GM19193 (cell line): ENCODE measurements around the gene PWWP2A.

Experiments used
- POLR2A ChIP-seq: IDR thresholded peaks from 4 replicates; pipeline ENCODE4 v1.6.1; 2011; ENCODE audit not compliant: insufficient read depth, insufficient read length; ENCODE audit errors: extremely low read depth

Gene PWWP2A

DNA sequence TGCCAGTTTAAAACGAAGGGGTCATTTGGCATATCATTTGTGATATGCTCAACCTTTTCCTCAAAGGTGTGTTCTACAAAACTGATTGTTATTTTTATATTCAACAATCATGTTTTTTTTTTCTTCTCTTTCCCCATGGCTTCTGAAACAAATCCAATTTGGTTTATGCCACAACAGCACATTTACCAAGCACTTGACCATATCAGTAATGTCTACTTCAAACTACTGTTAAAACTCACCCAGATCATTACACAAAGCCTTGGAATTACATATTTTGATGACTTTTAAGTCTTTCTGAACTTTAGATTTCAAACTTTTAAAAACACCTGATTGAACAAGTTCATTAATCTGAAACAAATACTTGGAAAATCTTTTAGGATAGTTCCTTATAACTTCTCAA is 29.2 kb downstream of the PWWP2A start:
- no peak for TF ChIP-seq POLR2A

DNA sequence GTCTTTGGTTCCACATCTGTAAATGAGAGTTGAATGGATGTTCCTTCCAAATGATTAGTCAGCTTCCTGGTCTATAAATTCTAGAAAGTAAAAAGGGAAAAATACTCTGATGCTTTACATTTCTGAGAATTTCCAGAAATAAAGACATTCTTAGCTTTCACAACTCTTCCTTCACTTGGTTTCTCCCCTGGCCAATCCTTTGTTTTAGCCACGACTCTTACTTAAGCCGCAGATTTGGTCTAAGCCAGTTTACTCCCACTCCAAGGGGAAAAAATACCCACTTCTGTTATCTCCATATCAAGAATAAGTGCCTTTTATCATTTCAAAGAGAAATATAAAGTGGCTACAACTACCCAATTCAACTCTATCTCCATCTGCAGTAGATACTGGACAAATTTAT is 29.7 kb downstream of the PWWP2A start:
- no peak for TF ChIP-seq POLR2A

DNA sequence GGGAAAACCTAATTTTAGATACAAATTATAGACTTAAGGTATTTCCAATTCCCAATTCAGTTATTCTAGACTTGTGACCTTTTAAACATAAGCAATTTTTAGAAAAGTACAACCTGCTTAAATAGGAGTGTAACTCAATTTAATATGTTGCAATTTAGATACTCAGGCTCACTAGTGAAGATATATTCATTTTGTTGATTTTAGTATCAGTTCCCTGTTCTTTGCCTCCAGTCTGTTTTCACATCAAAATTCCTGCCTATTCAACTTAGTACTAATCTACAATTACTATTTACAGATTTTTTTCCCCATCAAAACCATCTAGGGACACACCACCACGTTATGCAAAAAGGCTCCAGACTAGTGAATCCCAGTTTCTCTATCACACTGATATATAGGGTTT is 30.4 kb downstream of the PWWP2A start:
- no peak for TF ChIP-seq POLR2A

DNA sequence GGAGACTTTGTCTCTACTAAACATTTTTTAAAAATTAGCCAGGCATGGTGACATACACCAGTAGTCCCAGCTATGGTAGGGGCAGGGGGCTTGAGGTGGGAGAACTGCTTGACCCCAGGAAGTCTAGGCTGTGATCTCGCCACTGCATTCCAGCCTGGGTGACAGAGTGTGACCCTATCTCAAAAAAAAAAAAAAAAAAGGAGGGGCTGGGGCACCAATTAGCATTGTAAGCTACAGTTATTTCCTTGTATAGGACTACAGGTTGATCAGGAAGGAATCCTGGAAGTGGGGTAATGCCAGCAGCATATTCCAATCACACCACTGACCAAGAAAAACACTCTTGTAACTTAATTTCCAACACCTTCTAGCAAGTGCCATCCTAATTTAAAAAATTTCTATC is 32.1 kb downstream of the PWWP2A start:
- no peak for TF ChIP-seq POLR2A

DNA sequence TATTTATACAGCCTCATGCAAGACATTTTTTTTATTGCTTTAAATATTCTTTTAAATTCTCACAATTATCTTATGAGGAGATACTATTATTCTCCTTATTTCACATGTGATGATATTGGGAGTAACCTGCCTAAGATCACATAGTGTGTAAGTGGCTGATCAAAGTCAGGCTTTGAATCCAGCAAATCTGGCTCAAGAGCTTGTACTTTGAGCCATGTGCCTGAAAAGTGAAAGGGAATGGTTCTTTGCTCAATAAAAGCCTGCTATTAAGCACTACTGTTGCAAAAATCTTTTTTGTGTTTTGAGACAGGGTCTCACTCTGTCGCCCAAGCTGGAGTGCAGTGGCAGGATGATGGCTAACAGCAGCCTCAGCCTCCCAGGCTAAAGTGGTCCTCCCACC is 35.1 kb downstream of the PWWP2A start:
- TF ChIP-seq POLR2A = no peak

DNA sequence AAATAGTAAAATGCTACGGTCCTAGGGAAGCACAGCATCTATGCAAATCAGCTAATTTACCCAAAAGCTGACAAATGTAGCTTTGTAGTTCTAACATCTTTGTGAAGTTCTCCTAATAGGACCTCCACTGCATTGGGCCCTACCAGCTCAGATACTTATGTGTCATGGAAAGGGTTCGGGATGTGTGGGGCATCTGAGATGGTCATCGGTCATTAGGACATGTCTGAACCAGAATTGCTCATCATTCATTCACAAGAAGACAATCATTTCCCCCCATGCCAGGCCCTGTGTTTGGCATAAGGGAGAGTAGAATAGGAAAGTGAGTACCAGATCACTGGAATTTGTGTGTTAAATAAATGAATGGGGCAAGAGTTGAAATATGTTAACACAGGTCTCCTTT is 35.7 kb downstream of the PWWP2A start:
- TF ChIP-seq POLR2A = no peak

DNA sequence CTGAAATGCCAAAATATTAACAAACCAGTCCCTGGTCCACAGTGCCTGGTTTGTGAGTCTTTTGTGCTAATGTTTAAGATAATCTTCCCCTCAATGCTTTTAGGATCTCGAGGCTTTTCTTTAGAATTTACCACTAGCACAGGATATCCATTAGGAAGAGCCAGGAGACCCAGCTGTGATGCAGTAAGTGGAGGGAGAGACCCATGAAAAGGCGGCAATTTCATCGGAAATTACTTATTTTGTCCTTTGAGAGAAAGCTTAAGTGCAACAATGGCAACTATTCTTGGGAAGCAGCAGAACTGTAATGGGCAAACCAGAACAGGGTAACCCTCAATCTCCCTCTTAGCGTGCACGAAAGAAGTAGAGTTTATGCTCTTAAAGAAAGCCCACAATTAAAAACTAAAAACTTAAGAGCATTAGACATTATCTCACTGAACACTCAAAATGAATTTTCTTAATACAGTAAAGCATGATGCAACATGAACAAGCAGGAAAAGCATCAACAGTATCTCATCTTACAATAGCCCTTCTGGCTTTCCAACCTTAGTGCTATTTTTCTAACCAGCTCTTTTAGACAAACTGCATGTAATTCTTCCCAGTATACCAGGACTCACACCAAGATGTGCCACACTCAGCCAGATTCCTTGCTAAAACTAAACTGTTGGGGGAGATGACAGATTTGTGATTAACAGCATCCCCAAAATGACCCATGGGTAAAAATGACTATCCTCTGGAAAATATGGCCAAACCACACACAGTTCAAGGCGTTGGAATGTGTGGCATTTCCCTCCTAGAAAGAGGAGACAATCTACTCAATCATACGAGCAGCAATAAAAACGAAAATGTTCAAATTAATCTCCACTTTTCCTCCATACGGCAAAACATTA is 36.4 kb downstream of the PWWP2A start:
- TF ChIP-seq POLR2A = no peak

DNA sequence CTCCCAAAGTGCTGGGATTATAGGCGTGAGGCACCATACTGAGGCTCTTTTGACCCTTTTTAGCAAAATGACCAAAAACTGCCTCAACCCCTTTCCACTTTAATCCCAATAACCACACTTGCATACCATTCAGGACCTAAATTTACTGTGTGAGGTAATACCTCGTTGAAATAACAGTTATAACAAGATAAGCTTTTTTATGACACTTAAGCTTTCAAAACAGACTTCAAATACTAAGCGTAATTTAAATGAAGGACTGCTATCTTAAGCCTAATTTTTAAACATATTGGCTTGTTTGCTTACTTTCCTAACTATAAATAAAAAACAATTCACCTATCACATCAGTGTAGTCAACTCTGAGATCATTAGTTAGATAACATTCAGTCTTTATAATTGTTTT is 37.8 kb downstream of the PWWP2A start:
- no peak for TF ChIP-seq POLR2A

DNA sequence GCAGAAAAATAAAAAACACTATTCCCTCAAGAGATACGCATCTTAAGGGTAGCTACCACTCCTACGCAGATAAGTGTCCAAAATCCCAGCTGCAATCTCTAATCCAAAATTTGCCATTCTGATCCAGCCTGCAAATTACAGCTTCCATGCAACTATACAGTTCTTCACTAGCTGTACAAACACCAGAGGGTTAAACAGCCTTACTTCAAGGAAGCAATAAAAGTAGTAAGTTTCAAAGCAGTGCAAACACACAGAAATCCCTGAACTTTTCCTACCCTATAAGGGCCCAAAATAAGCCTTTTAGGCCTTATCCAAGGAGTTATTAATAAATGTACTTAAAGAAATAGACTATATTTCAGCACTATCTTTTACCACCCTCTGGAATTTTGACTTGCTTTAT is 39.5 kb downstream of the PWWP2A start:
- TF ChIP-seq POLR2A = no peak

DNA sequence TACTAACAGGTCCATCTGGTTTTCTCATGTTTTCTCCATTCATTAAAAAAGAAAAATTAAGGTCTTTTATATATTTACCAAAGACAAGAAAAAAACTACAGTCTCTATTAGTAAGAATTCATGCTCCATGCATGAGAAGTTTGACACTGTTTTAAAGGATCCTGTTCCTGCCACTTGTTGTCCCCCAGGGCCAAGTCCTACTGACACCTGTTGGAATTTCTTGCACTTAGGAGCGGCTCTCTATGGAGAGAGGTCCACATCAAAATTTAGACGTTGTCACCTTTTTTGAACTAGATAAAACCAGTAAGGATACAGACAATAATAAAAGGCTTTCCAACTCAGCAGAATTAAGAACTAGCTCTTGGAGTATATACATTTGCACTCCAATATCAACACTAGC is 42.3 kb downstream of the PWWP2A start:
- TF ChIP-seq POLR2A = no peak

DNA sequence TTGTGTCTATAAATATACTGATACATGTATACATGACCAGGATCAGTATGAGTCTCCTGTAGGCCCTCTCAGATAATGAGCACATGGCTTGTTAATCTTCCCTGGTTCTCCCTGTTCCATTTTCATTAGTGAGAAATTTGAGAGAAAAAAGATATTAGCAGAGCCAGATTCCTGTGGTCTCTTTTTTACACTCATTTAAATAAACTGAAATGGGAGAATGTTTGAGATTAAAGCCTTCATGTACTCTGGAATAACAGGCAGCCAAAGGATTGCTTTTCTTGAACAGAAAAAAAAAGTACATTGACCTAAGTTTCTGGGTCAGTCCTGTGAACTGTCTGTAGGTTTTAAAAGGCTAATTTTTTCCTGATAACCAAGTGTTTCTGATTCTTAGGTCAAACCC is 44.2 kb downstream of the PWWP2A start:
- no peak for TF ChIP-seq POLR2A

DNA sequence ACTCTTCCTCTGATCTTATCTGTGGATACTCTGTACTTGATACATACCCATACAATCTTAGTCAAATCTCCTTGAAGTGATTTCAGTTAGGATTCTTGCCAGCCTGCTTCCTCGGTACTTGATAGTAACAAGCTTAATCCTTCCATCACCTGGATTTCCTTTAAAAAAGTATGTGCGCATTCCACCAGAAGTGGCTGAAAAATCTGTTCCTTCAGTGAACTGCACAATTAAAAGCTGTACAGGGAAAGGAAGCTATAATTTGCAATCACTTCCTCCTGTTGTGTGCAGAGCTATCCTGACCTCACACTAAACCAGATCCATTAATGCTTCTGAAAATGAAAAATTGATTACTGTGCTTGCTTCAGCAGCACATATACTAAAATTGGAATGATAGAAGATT is 47.3 kb downstream of the PWWP2A start:
- no peak for TF ChIP-seq POLR2A

DNA sequence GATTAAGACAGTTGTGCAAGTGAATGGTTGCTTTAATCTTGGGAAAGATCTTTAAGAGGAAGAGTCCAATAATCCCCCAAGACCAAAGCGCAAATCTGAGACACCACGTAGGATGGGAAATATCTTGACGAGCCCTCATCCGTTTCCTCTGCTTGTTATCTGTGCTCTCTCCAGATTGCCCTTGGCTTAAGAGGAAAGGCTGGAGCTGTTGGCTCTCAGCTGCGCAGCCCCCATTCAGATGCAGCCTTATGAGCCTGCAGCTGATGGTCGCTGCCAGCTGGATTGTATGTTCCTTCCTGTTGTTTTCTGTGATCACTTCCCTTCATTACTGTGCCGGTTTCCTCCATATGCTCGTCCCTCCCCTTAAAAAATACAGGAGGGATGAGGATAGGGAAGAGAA is 47.7 kb downstream of the PWWP2A start:
- TF ChIP-seq POLR2A = no peak

DNA sequence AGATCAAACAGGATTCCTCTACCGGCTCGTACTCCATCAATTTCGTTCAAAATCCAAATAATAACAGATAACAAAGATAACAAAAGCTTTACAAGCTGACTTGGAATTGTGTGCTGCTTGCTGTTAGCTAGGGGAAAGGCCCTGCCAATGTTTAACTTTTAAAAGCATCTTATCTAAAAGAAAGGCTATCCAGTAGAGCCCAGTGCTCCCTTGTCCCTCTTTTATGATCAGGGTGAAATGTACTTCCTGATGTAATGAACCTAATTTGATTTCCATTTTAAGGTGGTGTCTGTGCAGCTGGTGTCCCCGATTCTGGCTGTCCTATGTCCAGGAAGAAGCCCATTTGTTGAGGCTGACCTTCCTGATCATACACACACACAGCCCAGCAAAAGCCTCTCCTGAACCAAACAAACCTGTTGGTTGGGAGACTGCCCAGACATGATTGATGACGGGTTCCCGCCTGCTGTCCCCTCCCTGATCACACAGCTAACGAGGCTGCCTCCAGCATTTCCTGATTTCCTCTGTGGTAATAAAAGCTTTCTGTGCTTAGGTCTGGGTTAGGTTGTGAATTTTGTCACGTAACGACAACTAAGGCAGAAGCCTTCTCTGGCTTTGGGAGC is 54.1 kb downstream of the PWWP2A start:
- no peak for TF ChIP-seq POLR2A

DNA sequence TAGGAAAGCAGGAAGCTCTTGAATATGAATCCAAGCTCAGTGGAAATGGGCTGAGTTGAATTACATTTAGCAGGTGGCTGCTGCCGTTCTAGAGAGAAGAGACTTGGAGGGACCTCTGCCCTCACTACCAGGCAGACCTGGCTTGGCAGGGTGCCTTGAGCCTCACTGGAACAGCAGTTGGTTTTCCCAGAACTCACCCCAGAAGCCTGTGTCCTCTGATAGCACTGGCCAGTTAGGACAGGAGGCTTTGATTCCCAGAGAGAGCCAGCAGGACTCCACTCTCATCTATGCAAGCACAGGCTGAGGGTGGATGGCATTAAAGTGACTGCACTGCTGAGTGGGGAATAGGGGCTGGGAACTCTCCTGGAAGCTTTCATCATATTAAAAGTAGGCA is 54.8 kb downstream of the PWWP2A start:
- no peak for TF ChIP-seq POLR2A

DNA sequence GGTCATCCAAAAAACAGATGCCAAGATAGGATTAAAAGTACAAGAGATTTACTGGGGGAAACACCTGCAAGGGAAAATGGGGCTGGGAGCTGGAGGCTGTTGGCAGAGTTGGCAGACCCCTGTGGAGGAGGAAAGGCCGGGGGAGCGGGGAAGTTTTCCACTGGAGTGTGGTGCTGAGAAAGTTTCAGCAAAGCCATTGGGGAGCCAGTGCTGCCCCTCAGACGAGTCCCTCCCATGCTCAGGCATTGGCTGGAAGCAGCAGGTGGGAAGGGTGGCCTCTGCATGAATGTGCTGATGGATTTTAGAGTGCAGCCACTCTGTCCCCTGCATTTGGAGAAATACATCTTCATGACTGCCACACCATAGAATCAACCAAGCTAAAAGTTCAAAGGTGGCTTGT is 57.5 kb downstream of the PWWP2A start:
- TF ChIP-seq POLR2A = no peak
